Upper lobe of left lung (tissue), 4 donors: ENCODE results near the gene NPTXR.

Experiments used
- EP300 ChIP-seq, 4 donors: sonication (generic); formaldehyde crosslinking; IDR thresholded peaks; one replicate each; pipeline ENCODE4 v1.5.1; 2017; ENCODE audit warnings: antibody characterized with exemption in 4 of 4, control low read depth in 2 of 4
- POLR2A ChIP-seq, 4 donors: fragments of 450-650 bp; IDR thresholded peaks; one replicate each; pipeline ENCODE4 v1.5.1; 2016 to 2017; ENCODE audit warnings: antibody characterized with exemption in 4 of 4, mild to moderate bottlenecking in 2 of 4
- POLR2AphosphoS5 ChIP-seq, 2 donors: sonication (generic); formaldehyde crosslinking; IDR thresholded peaks; one replicate each; pipeline ENCODE4 v1.5.1; 2017; ENCODE audit warnings: antibody characterized with exemption in 2 of 2
- TF ChIP-seq, protein P1 (sequence below), 6 experiments: fragments of 450-650 bp in 4 of 6; fragments of 200-600 bp in 2 of 6; sonication (generic) in 2 of 6; IDR thresholded peaks; one replicate each; pipeline ENCODE4 v1.5.1; 2016 to 2019; ENCODE audit warnings: antibody characterized with exemption in 6 of 6

DNA sequence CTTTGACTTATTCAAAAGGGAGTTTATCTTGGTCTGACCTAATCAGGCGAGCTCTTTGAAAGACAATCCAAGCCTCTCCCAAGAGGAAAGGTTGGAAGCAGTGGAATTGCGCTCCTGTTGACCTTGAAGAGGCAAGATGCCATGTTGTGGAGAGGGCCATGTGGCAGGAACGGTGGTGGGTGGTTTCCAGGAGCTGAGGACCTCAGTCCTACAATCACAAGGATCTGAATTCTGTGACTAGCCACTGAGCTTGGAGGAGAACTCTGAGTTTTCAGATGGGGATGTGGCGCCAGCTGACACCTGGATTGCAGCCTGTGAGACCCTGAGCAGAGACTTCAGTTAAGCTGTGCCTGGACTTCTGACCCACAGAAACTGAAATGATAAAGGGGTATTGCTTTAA, 34.2 kb upstream of the NPTXR start:
- TF ChIP-seq, protein P1, sequence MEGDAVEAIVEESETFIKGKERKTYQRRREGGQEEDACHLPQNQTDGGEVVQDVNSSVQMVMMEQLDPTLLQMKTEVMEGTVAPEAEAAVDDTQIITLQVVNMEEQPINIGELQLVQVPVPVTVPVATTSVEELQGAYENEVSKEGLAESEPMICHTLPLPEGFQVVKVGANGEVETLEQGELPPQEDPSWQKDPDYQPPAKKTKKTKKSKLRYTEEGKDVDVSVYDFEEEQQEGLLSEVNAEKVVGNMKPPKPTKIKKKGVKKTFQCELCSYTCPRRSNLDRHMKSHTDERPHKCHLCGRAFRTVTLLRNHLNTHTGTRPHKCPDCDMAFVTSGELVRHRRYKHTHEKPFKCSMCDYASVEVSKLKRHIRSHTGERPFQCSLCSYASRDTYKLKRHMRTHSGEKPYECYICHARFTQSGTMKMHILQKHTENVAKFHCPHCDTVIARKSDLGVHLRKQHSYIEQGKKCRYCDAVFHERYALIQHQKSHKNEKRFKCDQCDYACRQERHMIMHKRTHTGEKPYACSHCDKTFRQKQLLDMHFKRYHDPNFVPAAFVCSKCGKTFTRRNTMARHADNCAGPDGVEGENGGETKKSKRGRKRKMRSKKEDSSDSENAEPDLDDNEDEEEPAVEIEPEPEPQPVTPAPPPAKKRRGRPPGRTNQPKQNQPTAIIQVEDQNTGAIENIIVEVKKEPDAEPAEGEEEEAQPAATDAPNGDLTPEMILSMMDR (IDR thresholded peaks at IDR 0.05) = no peak
- no peak for TF ChIP-seq POLR2AphosphoS5 (IDR thresholded peaks at IDR 0.05)
- no peak for TF ChIP-seq POLR2A (IDR thresholded peaks at IDR 0.05)
- TF ChIP-seq EP300 (IDR thresholded peaks at IDR 0.05) = no peak
